Activated B cell treated with CpG ODN at 0.5 μM for 24 hours (primary cell): Measurements from ENCODE around the gene NQO2. TPM values are rescaled to one million over a fixed set of nuclear protein-coding genes. Genes with fewer than 3 reads are reported as not detected.

Source experiments
- ATAC-seq: fragments of 200-7000 bp; cut with Tn5 transposase; one replicate; pipeline ENCODE4 v1.10.0; 2021; ENCODE audit warnings: low read depth, mild to moderate bottlenecking, moderate library complexity
- CTCF ChIA-PET: fragments of 350-600 bp; sonication (Branson Sonifier 250); formaldehyde crosslinking; loops from one replicate; lab custom pipeline; 2021; ENCODE audit warnings: antibody characterized with exemption; lab: Charles Lee
- POLR2A ChIA-PET: fragments of 350-600 bp; sonication (Branson Sonifier 250); formaldehyde crosslinking; loops from one replicate; lab custom pipeline; 2021; ENCODE audit warnings: antibody characterized with exemption; lab: Charles Lee
- DNase-seq: peaks from one replicate; pipeline ENCODE4 v3.0.0; 2022
- H3K27ac Mint-ChIP-seq: one replicate; pipeline ENCODE4 v1.8.0; 2020; ENCODE audit warnings: mixed read lengths
- H3K27me3 Mint-ChIP-seq: one replicate; pipeline ENCODE4 v1.8.0; 2021; ENCODE audit warnings: mixed read lengths
- H3K36me3 Mint-ChIP-seq: one replicate; pipeline ENCODE4 v1.8.0; 2021; ENCODE audit warnings: low read depth, mixed read lengths
- H3K4me1 Mint-ChIP-seq: one replicate; pipeline ENCODE4 v1.8.0; 2021; ENCODE audit warnings: mixed read lengths
- H3K4me3 Mint-ChIP-seq: one replicate; pipeline ENCODE4 v1.8.0; 2020; ENCODE audit warnings: mild to moderate bottlenecking, mixed read lengths
- H3K9me3 Mint-ChIP-seq: one replicate; pipeline ENCODE4 v1.8.0; 2020; ENCODE audit warnings: mixed read lengths
- intact Hi-C: fragments of 100-400 bp; cut with micrococcal nuclease; formaldehyde crosslinking; loops from one replicate; pipeline ENCODE4 v1.15.1; 2024
- total RNA-seq: library from RNA; stranded (reverse); gene quantifications from 2 replicates; pipeline ENCODE4 v1.2.3, GENCODE V29; 2022
- TF ChIP-seq, protein P1 (sequence below): fragments of 200-600 bp; IDR thresholded peaks from one replicate; pipeline ENCODE4 v1.8.0; 2022; ENCODE audit warnings: antibody characterized with exemption, mild to moderate bottlenecking

Gene NQO2
- total RNA-seq, 1 donor from 2014 or later = 12.3 TPM

DNA sequence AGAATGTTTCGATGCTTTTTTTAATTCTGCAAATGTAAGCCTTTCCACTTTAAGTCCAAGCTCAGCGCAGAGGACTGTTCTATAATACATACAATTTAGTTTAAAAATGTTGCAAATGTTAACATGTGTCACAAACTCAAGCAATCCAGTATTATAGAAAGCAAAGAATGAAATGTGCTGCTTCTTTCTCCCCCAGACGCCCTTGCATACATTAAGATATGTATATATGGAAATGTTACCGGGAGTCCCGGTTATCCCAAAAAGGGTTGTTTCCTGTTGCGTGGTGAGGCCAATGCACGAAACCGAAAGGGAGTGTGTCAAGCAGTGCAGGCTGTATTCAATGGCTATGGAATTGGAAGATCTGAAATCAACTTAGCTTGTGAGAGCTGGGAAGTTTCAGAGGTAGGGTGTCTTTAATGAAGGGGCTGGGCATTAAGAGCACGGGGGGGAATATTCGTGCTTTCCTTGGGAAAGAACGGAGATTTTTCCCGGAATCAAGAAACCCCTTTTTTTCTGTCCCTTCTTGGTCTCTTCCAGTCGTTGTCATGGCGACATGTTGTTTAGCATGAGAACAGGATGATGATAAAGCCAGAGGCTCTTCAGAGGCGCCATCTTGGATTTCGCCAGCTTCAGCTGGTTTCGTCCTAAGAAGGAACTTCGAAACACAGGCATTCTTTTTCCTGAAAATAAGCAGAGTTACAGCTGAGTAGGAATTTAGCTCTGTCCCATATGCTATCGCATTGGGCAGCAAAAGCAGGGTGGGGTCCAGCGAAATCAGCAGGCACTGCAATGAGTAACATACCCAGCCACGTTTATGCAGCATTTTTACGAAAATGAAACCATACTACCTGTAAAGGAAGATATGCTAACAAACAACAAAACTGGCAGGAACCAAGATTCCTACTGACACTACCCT, 10.1 kb upstream of the NQO2 start:
- DNase-seq (peak; percentile 58), ATAC-seq (peak; percentile 67)
- peaks cover 21% of the 10 kb centered on the region for H3K4me1 Mint-ChIP-seq
- peak overlapping the region; percentile 93 for H3K4me3 Mint-ChIP-seq
- no peaks in the 10 kb centered on the region for H3K27me3 Mint-ChIP-seq
- ChIA-PET POLR2A (interaction anchor here (0.5 to 3.9 kb wide), 42 partner anchors 10 to 1149 kb away, joined by 3 to 77 read pairs (median 11); partner anchors contain the start of genes BPHL, NQO2, RIPK1 and SERPINB1), CTCF (interaction anchor here (1.0 to 4.8 kb wide), 21 partner anchors 10 to 270 kb away, joined by 3 to 62 read pairs (median 8); partner anchors contain the start of genes NQO2, RIPK1 and SERPINB1)
- TF ChIP-seq, protein P1, sequence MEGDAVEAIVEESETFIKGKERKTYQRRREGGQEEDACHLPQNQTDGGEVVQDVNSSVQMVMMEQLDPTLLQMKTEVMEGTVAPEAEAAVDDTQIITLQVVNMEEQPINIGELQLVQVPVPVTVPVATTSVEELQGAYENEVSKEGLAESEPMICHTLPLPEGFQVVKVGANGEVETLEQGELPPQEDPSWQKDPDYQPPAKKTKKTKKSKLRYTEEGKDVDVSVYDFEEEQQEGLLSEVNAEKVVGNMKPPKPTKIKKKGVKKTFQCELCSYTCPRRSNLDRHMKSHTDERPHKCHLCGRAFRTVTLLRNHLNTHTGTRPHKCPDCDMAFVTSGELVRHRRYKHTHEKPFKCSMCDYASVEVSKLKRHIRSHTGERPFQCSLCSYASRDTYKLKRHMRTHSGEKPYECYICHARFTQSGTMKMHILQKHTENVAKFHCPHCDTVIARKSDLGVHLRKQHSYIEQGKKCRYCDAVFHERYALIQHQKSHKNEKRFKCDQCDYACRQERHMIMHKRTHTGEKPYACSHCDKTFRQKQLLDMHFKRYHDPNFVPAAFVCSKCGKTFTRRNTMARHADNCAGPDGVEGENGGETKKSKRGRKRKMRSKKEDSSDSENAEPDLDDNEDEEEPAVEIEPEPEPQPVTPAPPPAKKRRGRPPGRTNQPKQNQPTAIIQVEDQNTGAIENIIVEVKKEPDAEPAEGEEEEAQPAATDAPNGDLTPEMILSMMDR = no peak
- intact Hi-C loops = loop anchor here (1.0 to 10.0 kb wide), 14 partner anchors 10 to 1035 kb away; partner anchors contain the start of genes BPHL, NQO2, SERPINB1 and SERPINB6
- H3K27ac Mint-ChIP-seq = peak overlapping the region; percentile 99
- H3K36me3 Mint-ChIP-seq = peaks cover 13% of the 10 kb centered on the region
- H3K9me3 Mint-ChIP-seq = no peaks in the 10 kb centered on the region

DNA sequence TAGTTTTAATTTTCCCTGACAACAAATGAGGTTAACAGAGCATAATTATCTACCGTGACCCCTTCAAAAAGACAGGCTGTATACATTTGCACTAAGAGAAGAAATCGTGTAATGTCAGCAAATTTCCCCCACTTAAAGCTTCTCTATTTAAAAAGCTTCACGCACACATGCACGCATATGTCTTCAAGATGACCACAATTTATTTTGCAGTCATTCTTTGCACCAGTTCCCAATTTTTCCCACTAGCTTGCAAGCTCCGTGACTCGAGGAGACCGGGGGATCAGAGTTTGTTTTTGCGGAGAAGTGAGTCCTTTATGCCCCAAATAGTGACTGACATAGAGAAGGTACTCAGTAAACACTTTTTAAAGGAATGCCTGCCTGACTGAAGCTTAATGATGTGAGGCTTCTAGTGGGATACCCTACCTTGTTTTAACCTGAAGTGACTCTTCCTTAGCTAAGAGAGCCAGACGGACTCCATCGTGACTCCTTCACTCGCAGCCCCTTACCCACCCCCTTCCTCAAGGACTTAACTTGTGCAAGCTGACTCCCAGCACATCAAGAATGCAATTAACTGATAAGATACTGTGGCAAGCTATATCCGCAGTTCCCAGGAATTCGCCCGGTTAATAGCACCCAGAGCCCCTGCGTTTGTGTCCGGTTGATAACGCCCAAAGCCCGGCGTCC, 9.3 kb upstream of the NQO2 start:
- peak overlapping the region; percentile 99 for H3K27ac Mint-ChIP-seq
- H3K9me3 Mint-ChIP-seq = no peaks in the 10 kb centered on the region
- DNase-seq = peak; percentile 27
- intact Hi-C loops = loop anchor here (10.0 kb wide), 2 partner anchors 364 to 1034 kb away; a partner anchor contains a TSS
- no peak for ATAC-seq
- H3K4me3 Mint-ChIP-seq = peak overlapping the region; percentile 93
- TF ChIP-seq, protein P1 = no peak
- CTCF ChIA-PET = interaction anchor here (1.0 to 4.8 kb wide), 15 partner anchors 9 to 269 kb away, joined by 4 to 62 read pairs (median 10); partner anchors contain the start of genes NQO2, RIPK1 and SERPINB1
- H3K27me3 Mint-ChIP-seq = no peaks in the 10 kb centered on the region
- POLR2A ChIA-PET = interaction anchor here (0.5 to 3.9 kb wide), 41 partner anchors 9 to 1148 kb away, joined by 3 to 77 read pairs (median 11); partner anchors contain the start of genes BPHL, NQO2, RIPK1 and SERPINB1
- peaks cover 13% of the 10 kb centered on the region for H3K36me3 Mint-ChIP-seq
- H3K4me1 Mint-ChIP-seq = peaks cover 21% of the 10 kb centered on the region

DNA sequence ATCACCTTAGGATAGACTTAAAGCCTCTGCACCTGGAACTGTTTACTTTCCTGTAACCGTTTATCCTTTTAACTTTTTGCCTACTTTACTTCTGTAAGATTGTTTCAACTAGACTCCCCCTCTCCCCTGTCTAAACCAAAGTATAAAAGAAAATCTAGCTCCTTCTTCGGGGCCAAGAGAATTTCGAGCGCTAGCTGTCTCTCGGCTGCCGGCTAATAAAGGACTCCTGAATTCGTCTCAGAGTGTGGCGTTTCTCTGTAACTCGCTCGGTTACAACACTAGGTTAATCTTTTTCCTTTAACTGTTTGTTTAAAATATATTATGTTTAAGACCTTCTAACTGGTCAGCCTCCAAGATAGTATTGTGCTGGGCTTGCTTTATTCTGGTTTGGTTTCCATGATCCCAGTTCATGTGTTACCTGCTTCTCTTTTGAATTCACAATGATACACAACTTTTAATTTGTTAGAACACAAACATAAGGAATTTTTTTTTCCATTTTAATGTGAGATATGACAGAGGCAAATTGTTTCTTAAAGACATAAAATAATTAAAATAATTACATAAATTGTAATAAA, 8.7 kb upstream of the NQO2 start:
- Mint-ChIP-seq H3K4me3 (peak overlapping the region; percentile 93), H3K27me3 (no peaks in the 10 kb centered on the region), H3K9me3 (no peaks in the 10 kb centered on the region), H3K36me3 (peaks cover 13% of the 10 kb centered on the region), H3K27ac (peak overlapping the region; percentile 99), H3K4me1 (peaks cover 21% of the 10 kb centered on the region)
- ATAC-seq = no peak
- intact Hi-C loops = loop anchor here (10.0 kb wide), 2 partner anchors 364 to 1034 kb away; a partner anchor contains a TSS
- no peak for DNase-seq
- CTCF ChIA-PET = interaction anchor here (0.9 to 4.8 kb wide), 12 partner anchors 9 to 269 kb away, joined by 3 to 62 read pairs (median 14); partner anchors contain the start of genes NQO2 and SERPINB1
- POLR2A ChIA-PET = interaction anchor here (0.9 to 3.9 kb wide), 20 partner anchors 8 to 258 kb away, joined by 3 to 77 read pairs (median 20); partner anchors contain the start of genes BPHL, NQO2, RIPK1 and SERPINB1
- TF ChIP-seq, protein P1 = no peak

DNA sequence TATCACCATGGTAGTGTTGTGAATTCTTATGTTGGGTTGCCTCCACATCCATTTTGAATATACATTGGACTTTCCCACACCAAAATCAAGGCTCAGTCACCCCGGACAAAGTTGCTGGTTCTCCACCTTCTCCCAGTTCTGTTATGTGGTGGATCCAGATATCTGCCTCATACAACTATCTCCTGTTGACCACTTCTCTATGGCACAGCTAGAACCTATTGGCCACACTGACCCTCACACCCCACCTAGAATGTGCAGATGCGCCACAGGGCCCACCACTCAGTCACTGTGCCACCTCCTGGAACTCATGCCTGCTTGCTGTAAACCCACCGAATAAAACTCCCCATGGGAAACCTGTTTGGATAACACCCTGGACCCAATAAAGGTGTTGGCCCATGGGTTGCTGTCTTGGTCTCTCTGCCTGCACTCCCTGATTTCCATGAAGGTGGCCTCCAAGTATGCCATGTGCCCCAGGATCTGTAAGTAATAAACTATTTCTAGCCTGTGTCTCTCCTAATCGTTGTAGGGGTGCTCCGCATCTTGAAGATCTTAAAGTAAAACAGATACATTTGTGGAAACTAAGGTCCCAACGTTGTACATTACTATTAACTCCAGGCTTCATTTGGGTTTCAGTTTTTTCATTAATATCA, 7.2 kb upstream of the NQO2 start:
- DNase-seq (no peak), ATAC-seq (no peak)
- TF ChIP-seq, protein P1 = no peak
- ChIA-PET CTCF (interaction anchor here (1.1 kb wide), 1 partner anchor 146 kb away, joined by 3 read pairs; no protein-coding TSS in a partner anchor), POLR2A (interaction anchor here (1.1 kb wide), 1 partner anchor 71 kb away, joined by 3 read pairs; no protein-coding TSS in a partner anchor)
- Mint-ChIP-seq H3K27me3 (no peaks in the 10 kb centered on the region), H3K4me3 (no peak overlapping the region), H3K9me3 (no peaks in the 10 kb centered on the region), H3K27ac (peak overlapping the region; percentile 30), H3K4me1 (peaks cover 22% of the 10 kb centered on the region), H3K36me3 (peaks cover 13% of the 10 kb centered on the region)
- intact Hi-C loops = loop anchor here (10.0 kb wide), 2 partner anchors 362 to 1032 kb away; a partner anchor contains a TSS
